Activated T-cell treated with anti-CD3 and anti-CD28 coated beads, Interleukin-2, amount 50 U/mL, for 24 hours (primary cell): Measurements from ENCODE around the gene UPK3B.
A peak's percentile ranks its signal among the peaks of the same experiment; 100 is the strongest.
"Not testable (repeated sequence)": the region's sequence is repeated elsewhere in the genome, so short reads cannot be mapped to it uniquely, and the experiment has no call there.

ENCODE experiments used
- DNase-seq: peaks from one replicate; pipeline ENCODE4 v3.0.0-alpha.2; 2020
- H3K27ac Mint-ChIP-seq: 2 replicates; pipeline ENCODE4 v1.8.0; 2020; ENCODE audit warnings: mild to moderate bottlenecking, mixed read lengths
- H3K27me3 Mint-ChIP-seq: 2 replicates; pipeline ENCODE4 v1.8.0; 2020; ENCODE audit warnings: mixed read lengths
- H3K36me3 Mint-ChIP-seq: 2 replicates; pipeline ENCODE4 v1.8.0; 2020; ENCODE audit warnings: low read depth, mixed read lengths
- H3K4me1 Mint-ChIP-seq: 2 replicates; pipeline ENCODE4 v1.8.0; 2020; ENCODE audit warnings: low read depth, mixed read lengths
- H3K4me3 Mint-ChIP-seq: 2 replicates; pipeline ENCODE4 v1.8.0; 2020; ENCODE audit warnings: mild to moderate bottlenecking, moderate library complexity, mixed read lengths
- H3K9me3 Mint-ChIP-seq: 2 replicates; pipeline ENCODE4 v1.8.0; 2020; ENCODE audit warnings: mixed read lengths

Gene UPK3B

GRCh38 chr7:76482660-76483059 lies 27.7 kb upstream of the UPK3B start:
- H3K4me3 Mint-ChIP-seq, H3K9me3 Mint-ChIP-seq, DNase-seq, H3K27me3 Mint-ChIP-seq, H3K4me1 Mint-ChIP-seq, H3K27ac Mint-ChIP-seq: not testable (repeated sequence)
- peaks cover 19% of the 10 kb centered on the region for H3K36me3 Mint-ChIP-seq

- H3K9me3 Mint-ChIP-seq, H3K27ac Mint-ChIP-seq, DNase-seq, H3K4me3 Mint-ChIP-seq, H3K27me3 Mint-ChIP-seq, H3K4me1 Mint-ChIP-seq: not testable (repeated sequence)
- peaks cover 19% of the 10 kb centered on the region for H3K36me3 Mint-ChIP-seq
Observed at GRCh38 chr7:76483081-76483480, 27.3 kb upstream of the UPK3B start.

- not testable (repeated sequence) for H3K27me3 Mint-ChIP-seq, H3K9me3 Mint-ChIP-seq, DNase-seq, H3K27ac Mint-ChIP-seq, H3K4me1 Mint-ChIP-seq, H3K4me3 Mint-ChIP-seq
- H3K36me3 Mint-ChIP-seq, result peaks cover 19% of the 10 kb centered on the region
Observed at GRCh38 chr7:76484456-76484855, 25.9 kb upstream of the UPK3B start.

- not testable (repeated sequence) for H3K9me3 Mint-ChIP-seq, DNase-seq, H3K4me3 Mint-ChIP-seq, H3K4me1 Mint-ChIP-seq, H3K27ac Mint-ChIP-seq, H3K27me3 Mint-ChIP-seq
- H3K36me3 Mint-ChIP-seq, result peaks cover 17% of the 10 kb centered on the region
Observed at GRCh38 chr7:76485822-76486610, 24.3 kb upstream of the UPK3B start.

GRCh38 chr7:76486618-76487017 lies 23.7 kb upstream of the UPK3B start:
- Mint-ChIP-seq H3K27ac (peak overlapping the region; percentile 91), H3K36me3 (peaks cover 15% of the 10 kb centered on the region), H3K4me3 (peak overlapping the region; percentile 51)
- H3K4me1 Mint-ChIP-seq, H3K27me3 Mint-ChIP-seq, H3K9me3 Mint-ChIP-seq: not testable (repeated sequence)
- peak; percentile 49 for DNase-seq

GRCh38 chr7:76487969-76488368 lies 22.4 kb upstream of the UPK3B start:
- H3K4me1 Mint-ChIP-seq, H3K36me3 Mint-ChIP-seq, H3K4me3 Mint-ChIP-seq, DNase-seq, H3K27ac Mint-ChIP-seq, H3K9me3 Mint-ChIP-seq, H3K27me3 Mint-ChIP-seq: not testable (repeated sequence)

DNA sequence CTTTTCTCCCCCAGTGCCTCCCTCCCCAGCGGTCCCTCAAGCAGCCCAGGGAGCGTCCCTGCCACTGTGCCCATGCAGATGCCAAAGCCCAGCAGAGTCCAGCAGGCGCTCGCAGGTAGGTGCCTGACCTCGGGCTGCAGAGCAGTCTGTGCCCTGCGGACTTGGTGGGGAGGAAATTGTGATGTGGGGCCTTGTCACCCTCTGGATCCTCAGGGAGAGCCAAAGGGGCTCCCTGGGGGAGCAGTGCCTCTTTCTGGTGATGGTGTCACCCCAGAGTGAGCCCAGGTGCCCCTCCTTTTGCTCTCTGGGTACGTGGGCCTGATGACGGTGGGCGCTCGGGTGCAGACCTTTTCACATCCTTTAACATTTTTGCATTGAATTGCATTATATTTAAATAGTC lies 18.2 kb upstream of the UPK3B start:
- not testable (repeated sequence) for H3K9me3 Mint-ChIP-seq, H3K36me3 Mint-ChIP-seq, DNase-seq, H3K27me3 Mint-ChIP-seq, H3K4me3 Mint-ChIP-seq, H3K27ac Mint-ChIP-seq, H3K4me1 Mint-ChIP-seq

DNA sequence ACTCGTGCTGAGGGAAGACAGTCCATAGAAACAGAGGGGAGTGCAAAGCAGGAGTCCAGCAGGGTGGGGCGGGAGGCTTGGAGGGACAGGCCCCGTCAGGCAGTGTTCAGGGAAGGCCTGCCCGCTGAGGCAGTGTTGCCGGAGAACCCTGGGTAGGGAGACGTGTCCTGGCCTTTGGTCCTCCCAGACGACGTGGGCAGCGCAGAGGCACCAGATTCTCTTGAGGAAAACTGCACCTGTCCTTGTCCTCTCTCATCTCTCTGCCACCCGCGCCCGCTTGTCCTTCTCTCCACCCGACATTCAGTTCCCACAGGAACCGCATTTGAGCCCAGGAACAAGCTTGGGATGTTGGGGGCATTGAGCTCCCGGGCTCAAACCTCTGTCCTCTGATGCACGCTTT lies 14.6 kb upstream of the UPK3B start:
- H3K4me1 Mint-ChIP-seq, H3K27me3 Mint-ChIP-seq, H3K27ac Mint-ChIP-seq, H3K36me3 Mint-ChIP-seq, H3K4me3 Mint-ChIP-seq, H3K9me3 Mint-ChIP-seq, DNase-seq: not testable (repeated sequence)

GRCh38 chr7:76497918-76498582 lies 12.3 kb upstream of the UPK3B start:
- not testable (repeated sequence) for H3K9me3 Mint-ChIP-seq, H3K4me1 Mint-ChIP-seq, H3K27me3 Mint-ChIP-seq, DNase-seq, H3K27ac Mint-ChIP-seq, H3K4me3 Mint-ChIP-seq
- H3K36me3 Mint-ChIP-seq, result peaks cover 20% of the 10 kb centered on the region

- not testable (repeated sequence) for DNase-seq, H3K9me3 Mint-ChIP-seq, H3K27me3 Mint-ChIP-seq, H3K27ac Mint-ChIP-seq, H3K4me3 Mint-ChIP-seq, H3K4me1 Mint-ChIP-seq
- H3K36me3 Mint-ChIP-seq, result peaks cover 23% of the 10 kb centered on the region
Observed at GRCh38 chr7:76498583-76499200, 11.7 kb upstream of the UPK3B start.

- H3K27me3 Mint-ChIP-seq, H3K27ac Mint-ChIP-seq, H3K9me3 Mint-ChIP-seq, H3K4me3 Mint-ChIP-seq, DNase-seq, H3K4me1 Mint-ChIP-seq: not testable (repeated sequence)
- peaks cover 23% of the 10 kb centered on the region for H3K36me3 Mint-ChIP-seq
Observed at GRCh38 chr7:76499201-76499923, 11.0 kb upstream of the UPK3B start.

DNA sequence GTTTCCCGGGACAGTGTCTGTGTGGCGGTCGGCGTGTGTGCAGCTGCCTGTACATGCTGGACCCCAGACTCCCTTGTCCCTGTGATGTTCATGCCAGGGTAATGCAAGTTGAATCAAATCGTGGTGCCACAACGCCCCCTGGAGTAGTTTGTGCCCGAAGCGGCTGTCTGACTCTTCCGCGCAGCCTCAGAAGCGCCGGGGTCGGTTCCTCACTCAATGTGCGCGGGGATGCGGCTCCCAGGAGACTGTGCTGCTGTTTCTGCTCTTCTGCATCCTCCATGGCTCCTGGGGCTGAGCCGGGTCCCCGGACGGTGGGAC lies 10.5 kb upstream of the UPK3B start:
- not testable (repeated sequence) for H3K27ac Mint-ChIP-seq, DNase-seq, H3K9me3 Mint-ChIP-seq, H3K4me3 Mint-ChIP-seq, H3K4me1 Mint-ChIP-seq, H3K27me3 Mint-ChIP-seq
- H3K36me3 Mint-ChIP-seq, result peaks cover 27% of the 10 kb centered on the region

- H3K36me3 Mint-ChIP-seq, result peaks cover 36% of the 10 kb centered on the region
- H3K27ac Mint-ChIP-seq, H3K4me1 Mint-ChIP-seq, DNase-seq, H3K27me3 Mint-ChIP-seq, H3K4me3 Mint-ChIP-seq, H3K9me3 Mint-ChIP-seq: not testable (repeated sequence)
Observed at GRCh38 chr7:76502224-76502623, 8.1 kb upstream of the UPK3B start.

DNA sequence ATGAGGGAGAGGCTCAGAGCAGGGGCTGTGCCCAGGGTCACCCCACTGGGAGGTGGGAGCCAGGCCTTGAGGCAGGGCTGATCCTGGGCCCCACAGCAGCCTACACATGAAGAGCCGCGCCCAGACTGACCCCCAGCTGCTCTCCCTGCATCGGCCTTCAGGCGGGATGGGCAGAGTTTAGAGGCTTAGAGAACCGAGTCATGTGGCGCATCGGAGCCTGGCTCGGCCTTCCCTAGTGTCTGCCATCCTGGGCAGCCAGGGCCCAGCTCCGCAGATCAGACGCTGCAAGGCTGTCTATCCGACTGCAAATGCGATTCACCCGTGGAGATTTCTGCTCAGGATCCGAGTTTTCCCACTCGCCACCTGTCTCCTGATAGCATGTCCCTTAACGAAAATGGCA lies 7.5 kb upstream of the UPK3B start:
- H3K9me3 Mint-ChIP-seq, H3K27ac Mint-ChIP-seq, H3K27me3 Mint-ChIP-seq, DNase-seq, H3K4me1 Mint-ChIP-seq, H3K4me3 Mint-ChIP-seq: not testable (repeated sequence)
- H3K36me3 Mint-ChIP-seq, result peaks cover 36% of the 10 kb centered on the region

DNA sequence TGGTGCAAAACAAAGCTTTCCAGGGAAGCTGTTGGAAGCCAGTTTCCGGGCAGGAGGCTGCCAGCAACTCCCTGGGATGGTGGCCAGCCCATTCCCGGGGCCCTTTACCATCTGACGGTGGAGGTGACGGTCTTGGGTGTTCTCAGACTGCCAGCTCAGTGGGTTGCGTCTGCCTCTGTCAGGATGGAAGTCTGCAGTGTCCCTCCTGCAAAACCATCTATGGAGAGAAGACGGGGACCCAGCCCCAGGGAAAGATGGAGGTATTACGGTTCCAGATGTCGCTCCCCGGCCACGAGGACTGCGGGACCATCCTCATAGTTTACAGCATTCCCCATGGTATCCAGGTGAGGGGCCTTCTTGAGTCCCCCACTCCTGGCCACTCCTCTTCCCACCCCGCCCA lies 7.1 kb upstream of the UPK3B start:
- not testable (repeated sequence) for H3K27ac Mint-ChIP-seq, H3K4me1 Mint-ChIP-seq, DNase-seq, H3K4me3 Mint-ChIP-seq, H3K9me3 Mint-ChIP-seq, H3K27me3 Mint-ChIP-seq
- H3K36me3 Mint-ChIP-seq, result peaks cover 36% of the 10 kb centered on the region
